ENCODE data around the gene ADAMTS6.
"Not testable (repeated sequence)": the region's sequence is repeated elsewhere in the genome, so short reads cannot be mapped to it uniquely, and the experiment has no call there.

ADAMTS6 gene

GRCh38 chr5:65390208-65390607 lies 91.5 kb downstream of the ADAMTS6 start:
- in situ Hi-C loops (cut with HindIII; ENCODE audit: low pct_unique_long_range_greater_than_20kb, low sequenced_read_pairs) = no loop called here
- DNase-seq (ENCODE audit: low read depth in 1 of 2, low spot score in 1 of 2) = no peak
- no peak for TF ChIP-seq JUND (IDR thresholded peaks at IDR 0.05; ENCODE audit: low read depth)

DNA sequence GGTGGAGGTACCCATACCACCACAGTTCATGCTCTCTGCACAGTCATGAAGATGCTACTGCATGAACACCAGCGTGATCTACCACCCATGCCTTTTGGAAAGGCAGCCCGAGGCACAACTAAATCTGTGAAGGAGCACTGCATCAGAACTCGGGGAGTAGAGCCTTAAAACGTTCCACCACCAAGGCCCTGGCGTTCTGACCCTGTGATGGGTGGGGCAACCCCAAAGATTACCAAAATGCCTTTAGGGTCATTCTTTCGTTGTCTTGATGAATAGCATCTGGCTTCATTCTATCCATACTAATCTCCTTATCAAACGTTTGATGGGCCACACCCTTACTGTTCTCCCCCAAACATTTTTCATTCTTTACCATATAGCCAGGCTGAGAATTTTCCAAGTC lies 97.9 kb downstream of the ADAMTS6 start:
- no peak for TF ChIP-seq JUND (IDR thresholded peaks at IDR 0.05; ENCODE audit: low read depth)
- no peak for DNase-seq (ENCODE audit: low read depth in 1 of 2, low spot score in 1 of 2)

GRCh38 chr5:65382582-65382981 lies 99.1 kb downstream of the ADAMTS6 start:
- in situ Hi-C loops (cut with HindIII; ENCODE audit: low pct_unique_long_range_greater_than_20kb, low sequenced_read_pairs) = no loop called here
- DNase-seq (ENCODE audit: low read depth in 1 of 2, low spot score in 1 of 2) = no peak
- TF ChIP-seq JUND (IDR thresholded peaks at IDR 0.05; ENCODE audit: low read depth) = no peak

More for the DNA sequence above, 97.9 kb downstream of the ADAMTS6 start:
- in situ Hi-C loops (cut with HindIII; ENCODE audit: low pct_unique_long_range_greater_than_20kb, low sequenced_read_pairs) = no loop called here

GRCh38 chr5:65370505-65370904 lies 111.2 kb downstream of the ADAMTS6 start:
- DNase-seq (ENCODE audit: low read depth in 1 of 2, low spot score in 1 of 2); in situ Hi-C loops (cut with HindIII; ENCODE audit: low pct_unique_long_range_greater_than_20kb, low sequenced_read_pairs): not testable (repeated sequence)

GRCh38 chr5:65366655-65367054 lies 115.1 kb downstream of the ADAMTS6 start:
- TF ChIP-seq JUND (IDR thresholded peaks at IDR 0.05; ENCODE audit: low read depth) = no peak
- no peak for DNase-seq (ENCODE audit: low read depth in 1 of 2, low spot score in 1 of 2)
- in situ Hi-C loops (cut with HindIII; ENCODE audit: low pct_unique_long_range_greater_than_20kb, low sequenced_read_pairs) = no loop called here

- in situ Hi-C loops (cut with HindIII; ENCODE audit: low pct_unique_long_range_greater_than_20kb, low sequenced_read_pairs) = no loop called here
- no peak for DNase-seq (ENCODE audit: low read depth in 1 of 2, low spot score in 1 of 2)
- no peak for TF ChIP-seq JUND (IDR thresholded peaks at IDR 0.05; ENCODE audit: low read depth)
Measured at GRCh38 chr5:65364907-65365306, 116.8 kb downstream of the ADAMTS6 start.

DNA sequence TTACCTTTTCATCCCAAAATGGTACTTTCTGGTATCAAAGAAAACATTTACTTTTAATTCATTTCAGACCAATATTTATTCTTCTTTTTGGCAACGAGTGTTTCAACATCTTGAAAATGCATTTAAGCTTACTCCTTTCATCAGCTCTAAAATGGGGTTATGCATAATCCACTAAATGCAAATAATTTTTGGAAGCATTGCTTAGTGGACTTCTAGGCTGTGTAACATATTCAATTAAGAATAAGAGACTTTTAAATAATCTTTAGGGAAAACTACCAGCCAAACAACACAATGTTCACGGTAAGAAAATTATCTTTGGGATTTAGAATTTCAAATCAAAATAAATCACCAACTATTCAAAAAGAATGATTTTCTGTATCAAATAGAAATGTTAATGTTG lies 118.2 kb downstream of the ADAMTS6 start:
- TF ChIP-seq JUND (IDR thresholded peaks at IDR 0.05; ENCODE audit: low read depth) = no peak
- no peak for DNase-seq (ENCODE audit: low read depth in 1 of 2, low spot score in 1 of 2)
- in situ Hi-C loops (cut with HindIII; ENCODE audit: low pct_unique_long_range_greater_than_20kb, low sequenced_read_pairs) = no loop called here

DNA sequence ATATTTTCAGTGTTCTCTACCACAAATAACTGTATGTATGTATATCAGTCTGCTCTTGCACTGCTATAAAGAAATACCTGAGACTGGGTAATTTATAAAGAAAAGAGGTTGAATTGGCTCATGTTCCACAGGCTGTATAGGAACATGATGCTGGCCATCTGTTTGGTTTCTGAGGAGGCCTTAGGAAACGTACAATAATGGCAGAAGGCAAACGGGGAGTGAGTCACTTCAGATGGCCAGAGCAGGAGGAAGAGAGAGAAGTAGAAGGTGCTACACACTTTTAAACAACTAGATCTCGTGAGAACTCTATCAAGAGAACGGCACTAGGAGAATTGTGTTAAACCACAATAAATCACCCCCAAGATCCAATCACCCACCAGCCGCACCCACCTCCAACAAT lies 121.7 kb downstream of the ADAMTS6 start:
- no peak for DNase-seq (ENCODE audit: low read depth in 1 of 2, low spot score in 1 of 2)
- in situ Hi-C loops (cut with HindIII; ENCODE audit: low pct_unique_long_range_greater_than_20kb, low sequenced_read_pairs) = no loop called here
- TF ChIP-seq JUND (IDR thresholded peaks at IDR 0.05; ENCODE audit: low read depth) = no peak

DNA sequence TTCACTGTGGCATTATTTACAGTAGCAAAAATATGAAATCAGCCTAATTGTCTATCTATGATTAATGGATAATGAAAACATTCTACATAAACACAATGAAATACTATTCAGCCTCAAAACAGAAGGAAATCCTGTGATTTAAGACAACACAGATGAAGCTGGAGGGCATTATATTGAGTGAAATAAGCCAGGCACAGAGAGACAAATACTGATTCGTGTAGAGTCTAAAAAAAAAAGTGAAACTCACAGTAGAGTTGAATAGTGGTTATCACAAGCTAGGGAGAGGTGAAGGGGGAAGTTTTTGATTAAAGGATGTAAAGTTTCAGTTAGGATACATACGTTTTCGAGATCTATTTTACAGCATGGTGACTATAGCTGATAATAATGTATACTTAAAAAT lies 122.2 kb downstream of the ADAMTS6 start:
- no peak for DNase-seq (ENCODE audit: low read depth in 1 of 2, low spot score in 1 of 2)
- no peak for TF ChIP-seq JUND (IDR thresholded peaks at IDR 0.05; ENCODE audit: low read depth)
- in situ Hi-C loops (cut with HindIII; ENCODE audit: low pct_unique_long_range_greater_than_20kb, low sequenced_read_pairs) = no loop called here

GRCh38 chr5:65356274-65356673 lies 125.4 kb downstream of the ADAMTS6 start:
- DNase-seq (ENCODE audit: low read depth in 1 of 2, low spot score in 1 of 2) = no peak
- in situ Hi-C loops (cut with HindIII; ENCODE audit: low pct_unique_long_range_greater_than_20kb, low sequenced_read_pairs) = no loop called here
- no peak for TF ChIP-seq JUND (IDR thresholded peaks at IDR 0.05; ENCODE audit: low read depth)

GRCh38 chr5:65355301-65355700 lies 126.4 kb downstream of the ADAMTS6 start:
- no peak for TF ChIP-seq JUND (IDR thresholded peaks at IDR 0.05; ENCODE audit: low read depth)
- in situ Hi-C loops (cut with HindIII; ENCODE audit: low pct_unique_long_range_greater_than_20kb, low sequenced_read_pairs) = no loop called here
- DNase-seq (ENCODE audit: low read depth in 1 of 2, low spot score in 1 of 2) = no peak

DNA sequence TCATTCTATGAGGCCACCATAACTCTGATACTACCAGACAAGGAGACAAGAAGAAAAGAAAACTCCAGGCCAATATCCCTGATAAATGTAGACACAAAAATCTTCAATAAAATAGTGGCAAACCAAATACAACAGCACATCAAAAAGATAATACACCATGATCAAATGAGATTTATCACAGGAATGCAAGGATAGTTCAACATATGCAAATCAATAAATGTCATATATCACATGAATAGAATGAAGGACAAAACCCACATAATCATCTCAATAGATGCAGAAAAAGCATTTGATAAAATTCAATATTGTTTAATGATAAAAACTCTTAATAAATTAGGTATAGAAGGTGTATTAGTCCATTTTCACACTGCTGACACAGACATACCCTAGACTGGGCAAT lies 139.9 kb downstream of the ADAMTS6 start:
- no peak for DNase-seq (ENCODE audit: low read depth in 1 of 2, low spot score in 1 of 2)
- TF ChIP-seq JUND (IDR thresholded peaks at IDR 0.05; ENCODE audit: low read depth) = no peak
- in situ Hi-C loops (cut with HindIII; ENCODE audit: low pct_unique_long_range_greater_than_20kb, low sequenced_read_pairs) = no loop called here

GRCh38 chr5:65338606-65339151 lies 143.0 kb downstream of the ADAMTS6 start:
- in situ Hi-C loops (cut with HindIII; ENCODE audit: low pct_unique_long_range_greater_than_20kb, low sequenced_read_pairs) = no loop called here
- DNase-seq (ENCODE audit: low read depth in 1 of 2, low spot score in 1 of 2) = no peak
- TF ChIP-seq JUND (IDR thresholded peaks at IDR 0.05; ENCODE audit: low read depth) = no peak

DNA sequence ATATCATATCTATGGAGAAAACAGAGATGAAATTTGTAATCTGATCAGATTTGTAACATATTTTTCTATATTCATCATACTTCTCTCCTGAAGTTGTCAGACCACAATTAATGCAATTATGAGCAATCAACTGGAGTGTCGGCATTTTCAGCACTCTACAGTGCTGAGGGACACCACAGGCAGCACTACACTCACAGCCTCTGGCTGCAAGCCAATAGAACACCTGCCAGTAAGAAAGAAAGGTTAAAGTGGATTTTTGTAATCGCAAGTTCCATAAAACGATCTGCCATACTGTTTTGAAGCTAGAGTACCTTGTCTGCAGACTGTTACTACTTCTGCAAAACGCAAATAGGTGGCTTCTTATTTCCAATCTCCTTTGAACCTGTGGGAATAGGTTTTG lies 147.6 kb downstream of the ADAMTS6 start:
- TF ChIP-seq JUND (IDR thresholded peaks at IDR 0.05; ENCODE audit: low read depth) = no peak
- in situ Hi-C loops (cut with HindIII; ENCODE audit: low pct_unique_long_range_greater_than_20kb, low sequenced_read_pairs) = no loop called here
- peak in 1 of 2 experiments; percentile 26 for DNase-seq (ENCODE audit: low read depth in 1 of 2, low spot score in 1 of 2)

Measured in T47D (cell line).